ENCODE data around the gene STAG3. TPM values are rescaled to one million over a fixed set of nuclear protein-coding genes. Genes with fewer than 3 reads are reported as not detected.
A peak's percentile ranks its signal among the peaks of the same experiment; 100 is the strongest.

The STAG3 gene
- total and polyA plus RNA-seq, 2 donors (not counting 3 experiments of a cell fraction or from before 2014, with no cell fraction given), result 0.29 to 1.4 TPM

DNA sequence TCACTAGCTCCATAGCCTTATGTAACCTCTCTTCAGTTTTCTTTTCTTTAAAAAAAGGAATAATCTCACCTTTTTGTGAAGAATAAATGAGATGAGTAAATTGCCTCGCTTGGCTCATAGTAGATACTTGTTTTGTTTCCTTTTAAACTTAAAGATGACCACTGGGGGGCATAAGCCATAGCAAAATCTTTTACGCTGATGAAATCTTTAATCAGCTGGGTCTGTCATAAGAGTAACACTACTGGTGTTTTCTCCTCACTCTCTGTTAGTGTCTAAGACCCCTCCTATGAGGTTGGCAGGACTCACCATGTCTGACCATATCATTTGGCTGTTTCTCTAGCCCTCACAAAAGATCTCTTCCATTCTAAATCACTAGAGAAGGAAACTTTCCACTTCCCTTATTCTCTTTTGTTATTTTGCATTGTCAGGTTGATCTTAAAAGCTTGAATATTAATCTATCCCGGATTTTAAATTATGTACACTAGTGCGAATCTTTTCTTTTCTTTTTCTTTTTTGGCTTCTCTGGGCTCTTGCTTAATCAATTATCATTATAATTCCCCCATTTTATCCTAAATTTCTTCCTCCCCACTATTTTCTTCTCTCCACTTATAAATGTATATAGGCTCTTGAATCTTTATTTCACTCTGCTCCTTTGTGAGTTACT lies 12.5 kb downstream of the STAG3 start:
- DNase-seq (ENCODE audit: low read depth, low spot score), result no peak

More for the DNA sequence above, 12.5 kb downstream of the STAG3 start:
- Histone ChIP-seq H3K4me1 (ENCODE audit: control insufficient read depth, extremely low read depth, insufficient read depth, low read length) (no peaks in the 10 kb centered on the region), H3K36me3 (ENCODE audit: control insufficient read depth in 2 of 2, extremely low read depth in 1 of 2, insufficient read depth in 2 of 2, low read length in 2 of 2) (no peaks in the 10 kb centered on the region), H4K20me1 (replicated peaks; ENCODE audit: control insufficient read depth, extremely low read depth, insufficient read depth, low read length) (no peaks in the 10 kb centered on the region), H3K27me3 (ENCODE audit: control insufficient read depth in 2 of 2, insufficient read depth in 2 of 2, low read length in 2 of 2) (peaks cover 3 to 9% of the 10 kb centered on the region in 2 experiments), H2AFZ (ENCODE audit: low read depth, low read length) (no peak overlapping the region), H3K4me2 (ENCODE audit: insufficient read depth, low read length) (no peak overlapping the region), H3K9me1 (replicated peaks; ENCODE audit: control insufficient read depth, extremely low read depth, insufficient read depth, low read length) (no peaks in the 10 kb centered on the region), H3K79me2 (ENCODE audit: control insufficient read depth, insufficient read depth, low read length) (no peaks in the 10 kb centered on the region), H3K4me3 (replicated peaks in 1 of 3; ENCODE audit: insufficient read depth in 1 of 3, low read depth in 1 of 3, low read length in 3 of 3) (no peak overlapping the region), H3K9ac (replicated peaks; ENCODE audit: extremely low read depth, insufficient read depth, low read length) (no peak overlapping the region), H3K9me3 (replicated peaks; ENCODE audit: control insufficient read depth, insufficient read depth, low read length) (no peaks in the 10 kb centered on the region), H3K27ac (ENCODE audit: insufficient read depth, low read depth, low read length) (no peak overlapping the region)
- POLR2A ChIA-PET, result no interaction called here
- intact Hi-C loops (cut with micrococcal nuclease), result no loop called here
- CTCF ChIA-PET, result interaction anchor here (0.6 to 2.6 kb wide), 22 partner anchors 8 to 219 kb away, joined by 3 to 13 read pairs (median 3); partner anchors contain the start of genes GAL3ST4, GPC2 and LAMTOR4
- dilution Hi-C loops (cut with MboI; ENCODE audit: extremely low pct_ligation_motif_present, low sequenced_read_pairs), result no loop called here
- peak; percentile 38 for FAIRE-seq
- no TSS peak for BruUV-seq (replicated peaks)
- TF ChIP-seq JUN (IDR thresholded peaks at IDR 0.05; ENCODE audit: borderline replicate concordance, insufficient read depth, insufficient read length, low read depth) (no peak), EZH2 (IDR thresholded peaks at IDR 0.05; ENCODE audit: borderline replicate concordance, low read depth, low read length, severe bottlenecking) (no peak), POLR2A (IDR thresholded peaks at IDR 0.05; ENCODE audit: low read depth, low read length) (no peak), CTCF (IDR thresholded peaks at IDR 0.05; ENCODE audit: extremely low read depth in 1 of 2, insufficient read depth in 1 of 2, low read depth in 1 of 2, low read length in 2 of 2) (peak in 1 of 2 donors; percentile 14), MYC (IDR thresholded peaks at IDR 0.05; ENCODE audit: low read depth, low read length) (no peak), FOS (IDR thresholded peaks at IDR 0.05; ENCODE audit: borderline replicate concordance, insufficient read depth, low read length) (no peak), MAX (IDR thresholded peaks at IDR 0.05; ENCODE audit: insufficient read depth, insufficient read length) (no peak)

Data from endothelial cell of umbilical vein (primary cell).